Measurements from ENCODE around the gene LEF1. TPM values are rescaled to one million over a fixed set of nuclear protein-coding genes. Genes with fewer than 3 reads are reported as not detected.

LEF1 gene
- total and polyA plus RNA-seq, 12 donors, result 0.22 to 4.6 (median 0.76) TPM; not detected in 1

- intact Hi-C loops (cut with DNase I), result no loop called here
- WGBS, 2 donors, result 90 to 98% methylated on average over 1 of the region's 1 CpG
- no peak for TF ChIP-seq CTCF (IDR thresholded peaks at IDR 0.05)
Measured at GRCh38 chr4:108099838-108100237, 68.9 kb downstream of the LEF1 start.

DNA sequence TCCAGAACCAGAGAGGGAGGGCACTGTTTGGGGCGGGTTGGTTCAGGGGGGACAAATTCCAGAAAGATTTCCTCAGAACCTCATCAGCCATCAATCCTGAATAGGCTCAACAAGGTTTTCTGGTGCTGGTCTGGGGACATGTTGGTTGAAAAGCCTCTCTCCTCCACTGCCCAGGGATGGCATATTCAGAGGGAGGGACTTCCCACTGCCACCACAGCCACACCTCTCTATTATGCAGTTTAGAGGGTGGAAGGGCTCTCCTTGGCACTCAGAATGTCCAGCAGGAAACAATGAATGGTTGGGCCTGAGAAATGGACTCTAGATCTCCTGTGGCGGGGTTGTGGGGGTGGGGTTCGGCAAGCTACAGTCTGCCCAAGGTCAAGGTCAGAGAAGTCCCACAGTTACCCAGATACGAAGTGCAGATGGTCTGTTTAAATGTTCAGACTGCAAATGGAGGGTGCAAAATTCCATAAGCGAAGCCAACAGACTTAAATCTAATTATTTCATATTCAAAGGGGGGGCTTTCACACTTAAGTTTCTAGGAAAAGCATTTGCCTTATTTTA lies 70.7 kb downstream of the LEF1 start:
- no peak for DNase-seq
- H3K9me3 ChIP-seq, result no peaks in the 10 kb centered on the region
- no peaks in the 10 kb centered on the region for H3K4me1 ChIP-seq
- intact Hi-C loops (cut with DNase I), result no loop called here
- H3K27ac ChIP-seq, result no peak overlapping the region
- H3K36me3 ChIP-seq, result no peaks in the 10 kb centered on the region
- ATAC-seq, result no peak
- no peak for TF ChIP-seq CTCF (IDR thresholded peaks at IDR 0.05)
- 69 to 71% methylated on average over 5 of the region's 5 CpGs for WGBS, 2 donors
- H3K27me3 ChIP-seq, result peaks cover 0 to 5% (median 0%) of the 10 kb centered on the region in 7 donors
- no peak overlapping the region for H3K4me3 ChIP-seq

More at GRCh38 chr4:108099838-108100237, 68.9 kb downstream of the LEF1 start:
- no peaks in the 10 kb centered on the region for H3K9me3 ChIP-seq
- no peak for ATAC-seq
- no peak for DNase-seq
- H3K4me3 ChIP-seq, result no peak overlapping the region
- no peaks in the 10 kb centered on the region for H3K4me1 ChIP-seq
- peaks cover 0 to 8% (median 0%) of the 10 kb centered on the region in 7 donors for H3K27me3 ChIP-seq
- no peak overlapping the region for H3K27ac ChIP-seq
- no peaks in the 10 kb centered on the region for H3K36me3 ChIP-seq

DNA sequence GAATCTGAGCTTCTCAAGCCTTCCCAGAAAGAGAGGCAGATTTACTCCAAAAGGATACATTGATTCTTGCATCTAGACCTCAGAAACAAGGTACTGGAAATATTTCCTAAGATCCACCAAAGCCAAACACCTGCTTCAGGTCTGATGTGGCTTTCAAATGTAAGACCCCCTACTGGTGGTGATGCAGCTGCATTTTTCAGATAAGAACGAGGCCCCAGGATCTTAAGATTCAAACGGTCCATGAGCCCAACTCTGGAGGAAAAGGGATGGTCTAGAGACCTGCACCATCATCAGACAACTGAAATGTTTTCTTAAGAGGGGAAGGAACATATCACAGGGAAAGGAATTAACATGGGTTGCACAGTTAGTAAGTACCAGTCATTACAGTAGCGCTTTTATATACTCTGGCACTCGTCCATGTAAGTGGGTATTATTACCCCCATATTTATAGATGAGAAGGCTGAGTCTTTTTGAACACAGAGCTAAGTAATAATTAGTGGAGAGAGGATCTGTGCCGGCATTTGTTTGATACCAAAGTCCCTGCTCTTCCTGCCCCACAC lies 73.7 kb downstream of the LEF1 start:
- no peak overlapping the region for H3K27ac ChIP-seq
- TF ChIP-seq CTCF (IDR thresholded peaks at IDR 0.05), result no peak
- H3K27me3 ChIP-seq, result no peaks in the 10 kb centered on the region
- H3K4me3 ChIP-seq, result no peak overlapping the region
- no peak for DNase-seq
- H3K36me3 ChIP-seq, result no peaks in the 10 kb centered on the region
- H3K9me3 ChIP-seq, result no peaks in the 10 kb centered on the region
- no peak for ATAC-seq
- no peaks in the 10 kb centered on the region for H3K4me1 ChIP-seq
- intact Hi-C loops (cut with DNase I), result no loop called here
- 64 to 65% methylated on average over 5 of the region's 5 CpGs for WGBS, 2 donors

- H3K27me3 ChIP-seq, result no peaks in the 10 kb centered on the region
- no peak for TF ChIP-seq CTCF (IDR thresholded peaks at IDR 0.05)
Measured at GRCh38 chr4:108094131-108094530, 74.6 kb downstream of the LEF1 start.

More at GRCh38 chr4:108094131-108094530, 74.6 kb downstream of the LEF1 start:
- 83 to 91% methylated on average over 2 of the region's 2 CpGs for WGBS, 2 donors
- no peak overlapping the region for H3K27ac ChIP-seq
- no peaks in the 10 kb centered on the region for H3K36me3 ChIP-seq
- no peak overlapping the region for H3K4me3 ChIP-seq
- H3K9me3 ChIP-seq, result no peaks in the 10 kb centered on the region
- intact Hi-C loops (cut with DNase I), result no loop called here
- no peak for ATAC-seq
- H3K4me1 ChIP-seq, result no peaks in the 10 kb centered on the region
- no peak for DNase-seq

All from heart right ventricle (tissue), 16 donors.